ENCODE results near the gene VPS13C.

DNA sequence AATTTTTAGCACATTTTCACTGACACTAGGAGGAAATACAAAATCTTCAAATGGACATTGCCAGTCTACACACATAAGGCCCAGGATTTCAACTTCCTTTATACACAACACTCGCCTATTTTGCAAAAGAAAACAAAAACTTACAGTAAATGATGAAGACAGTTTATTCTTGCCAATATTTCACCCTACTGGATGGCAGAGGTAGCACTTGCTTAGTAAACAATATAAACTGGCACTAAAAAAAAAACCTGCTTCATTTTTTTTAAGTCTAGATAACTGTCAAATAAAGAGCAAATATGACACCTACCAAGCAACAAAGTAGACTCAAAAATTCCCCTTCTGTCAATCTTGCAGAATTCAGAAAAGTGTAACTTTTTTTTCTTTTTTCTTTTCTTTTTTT is 204.0 kb downstream of the VPS13C start:
- no peak for TF ChIP-seq CTCF (IDR thresholded peaks at IDR 0.05)
- TF ChIP-seq EZH2phosphoT487 (IDR thresholded peaks at IDR 0.05), result no peak
- no peak for TF ChIP-seq EZH2 (IDR thresholded peaks at IDR 0.05)

All from neural progenitor cell (in vitro differentiated cells).